HG02852 (cell line): Measurements from ENCODE around the gene EXOC3L4.
"Not testable (repeated sequence)": the region's sequence is repeated elsewhere in the genome, so short reads cannot be mapped to it uniquely, and the experiment has no call there.

Experiments used
- ATAC-seq: cut with Tn5 transposase; IDR thresholded peaks from one replicate; pipeline ENCODE4 v1.9.1; 2021; ENCODE audit warnings: mild to moderate bottlenecking, moderate library complexity; ENCODE audit not compliant: unreplicated experiment

EXOC3L4 gene

GRCh38 chr14:103142721-103143302 lies 48.3 kb downstream of the EXOC3L4 start:
- ATAC-seq = no peak

GRCh38 chr14:103143506-103143905 lies 49.0 kb downstream of the EXOC3L4 start:
- no peak for ATAC-seq

- ATAC-seq = no peak
Measured at GRCh38 chr14:103144085-103144484, 49.6 kb downstream of the EXOC3L4 start.

- no peak for ATAC-seq
Measured at GRCh38 chr14:103146141-103146709, 51.7 kb downstream of the EXOC3L4 start.

GRCh38 chr14:103149351-103150237 lies 55.1 kb downstream of the EXOC3L4 start:
- no peak for ATAC-seq

- no peak for ATAC-seq
Measured at GRCh38 chr14:103151270-103151945, 56.9 kb downstream of the EXOC3L4 start.

GRCh38 chr14:103155010-103155409 lies 60.5 kb downstream of the EXOC3L4 start:
- no peak for ATAC-seq

- ATAC-seq = not testable (repeated sequence)
Measured at GRCh38 chr14:103155416-103155815, 60.9 kb downstream of the EXOC3L4 start.

GRCh38 chr14:103155826-103156394 lies 61.4 kb downstream of the EXOC3L4 start:
- no peak for ATAC-seq

- no peak for ATAC-seq
Measured at GRCh38 chr14:103156651-103157378, 62.3 kb downstream of the EXOC3L4 start.

GRCh38 chr14:103157969-103158368 lies 63.4 kb downstream of the EXOC3L4 start:
- no peak for ATAC-seq

GRCh38 chr14:103158688-103159087 lies 64.2 kb downstream of the EXOC3L4 start:
- no peak for ATAC-seq
